Heart left ventricle (tissue), 16 donors: ENCODE measurements around the gene ATAD1. TPM values are rescaled to one million over a fixed set of nuclear protein-coding genes. Genes with fewer than 3 reads are reported as not detected.

Experiments
- ATAC-seq, 4 donors: fragments of 200-7000 bp; cut with Tn5 transposase; one replicate each; pipeline ENCODE4 v1.9.1; 2020 to 2022; ENCODE audit warnings: moderate library complexity in 4 of 4, mild to moderate bottlenecking in 3 of 4, moderate number of reproducible peaks in 1 of 4
- DNase-seq, 5 donors: peaks; one replicate each; pipeline ENCODE4 v3.0.0-alpha.2; 2020
- H3K27ac ChIP-seq, 12 donors: fragments of 200-600 bp; sonication (generic) in 4 of 12; one replicate each; pipeline versions ENCODE4 v1.5.0 to v1.8.0; 2016 to 2022; ENCODE audit warnings: mild to moderate bottlenecking in 2 of 12
- H3K27me3 ChIP-seq, 9 donors: fragments of 200-600 bp; sonication (generic) in 2 of 9; one replicate each; pipeline versions ENCODE4 v1.5.1 to v1.8.0; 2016 to 2022; ENCODE audit warnings: mild to moderate bottlenecking in 3 of 9
- H3K36me3 ChIP-seq, 9 donors: fragments of 200-600 bp; sonication (generic) in 2 of 9; one replicate each; pipeline versions ENCODE4 v1.5.0 to v1.8.0; 2018 to 2022; ENCODE audit warnings: mild to moderate bottlenecking in 2 of 9
- H3K4me1 ChIP-seq, 12 donors: fragments of 200-600 bp; sonication (generic) in 4 of 12; one replicate each; pipeline versions ENCODE4 v1.5.0 to v1.8.0; 2016 to 2022; ENCODE audit warnings: mild to moderate bottlenecking in 3 of 12
- H3K4me3 ChIP-seq, 12 donors: fragments of 200-600 bp; sonication (generic) in 4 of 12; one replicate each; pipeline versions ENCODE4 v1.5.0 to v1.8.0; 2017 to 2022; ENCODE audit warnings: mild to moderate bottlenecking in 9 of 12, moderate library complexity in 4 of 12
- H3K9me3 ChIP-seq, 12 donors: fragments of 200-600 bp; sonication (generic) in 4 of 12; one replicate each; pipeline versions ENCODE4 v1.5.0 to v1.8.0; 2016 to 2022; ENCODE audit warnings: mild to moderate bottlenecking in 1 of 12
- POLR2A ChIP-seq, 2 donors: fragments of 450-650 bp; IDR thresholded peaks; one replicate each; pipeline ENCODE4 v1.6.1; 2017; ENCODE audit warnings: antibody characterized with exemption in 2 of 2, mild to moderate bottlenecking in 2 of 2, moderate library complexity in 2 of 2
- WGBS, 4 donors: extraction: QIAGEN DNeasy Blood & Tissue Kit in 2 of 4; methylation state at CpG; one replicate each; pipeline versions ENCODE4 v1.1.5 to v1.1.7; 2013 to 2018; 5-methylcytosine and 5-hydroxymethylcytosine counted together
- intact Hi-C, 10 donors: fragments of 100-400 bp; cut with DNase I; formaldehyde crosslinking; loops; one replicate each; pipeline versions ENCODE4 v1.11.1 to v1.14.2; 2022
- long read RNA-seq, 3 donors: library from polyadenylated mRNA; unstranded; transcript quantifications; one replicate each; pipeline ENCODE4 v2.0.0, GENCODE V29; 2020 to 2021
- polyA plus RNA-seq, 2 donors: library from polyadenylated mRNA; stranded (reverse); fragments of 200-250 nt; gene quantifications; one replicate each; pipeline ENCODE4 v1.2.3, GENCODE V29; 2013
- total RNA-seq, 9 donors: library from RNA; depleted of rRNA in 2 of 9; stranded (reverse); fragments of >200 nt in 2 of 9; fragmentation: NEBNext Ultra II Directional in 3 of 9; extraction: Animal tissue kit (Norgen Biotek cat#: 25700) in 3 of 9; gene quantifications; one replicate each; pipeline versions ENCODE4 v1.1.0 to v1.2.4, GENCODE V29; 2016 to 2023
- TF ChIP-seq, protein P1 (sequence below), 12 donors: fragments of 200-600 bp; sonication (generic) in 4 of 12; IDR thresholded peaks; one replicate each; pipeline versions ENCODE4 v1.5.0 to v1.8.0; 2018 to 2022; ENCODE audit warnings: antibody characterized with exemption in 12 of 12, mild to moderate bottlenecking in 5 of 12
- donor health status: ischemic (EF 13 %, LVEDD 7.1; RV severe dilation, severe dysfunction).
- donor health status: healthy with polysubstance abuse.
- donor health status: DM: no; HTN: yes; CAD: no.
- donor health status: DM: no; HTN: no; CAD: no.
- donor health status: ischemic (EF 25% LVEDD 6.9; RV normal size, moderate dysfunction).
- donor health status: ischemic (EF 25% LVEDD 5.7; RV mildly dilated, moderate dysfunction).
- donor health status: healthy.
- donor health status: DM: yes; HTN: yes; CAD: no.
- donor health status: ischemic (EF 35%, LVEDD 5.7; RV mildly dilated, moderate dysfunction).
- donor health status: nonischemic (EF 11% LVEDD 7.7; RV severe dilation, severe dysfunction).
- donor health status: DM: yes; HTN: yes; CAD: no.
- donor health status: PGD.
- donor health status: ischemic (EF 29% LVEDD 5.4; RV normal size, mild dysfunction).
- donor health status: nonischemic (EF 23%, LVEDD 6.1; RV moderate dilation, normal function).

ATAD1 gene, protein sequence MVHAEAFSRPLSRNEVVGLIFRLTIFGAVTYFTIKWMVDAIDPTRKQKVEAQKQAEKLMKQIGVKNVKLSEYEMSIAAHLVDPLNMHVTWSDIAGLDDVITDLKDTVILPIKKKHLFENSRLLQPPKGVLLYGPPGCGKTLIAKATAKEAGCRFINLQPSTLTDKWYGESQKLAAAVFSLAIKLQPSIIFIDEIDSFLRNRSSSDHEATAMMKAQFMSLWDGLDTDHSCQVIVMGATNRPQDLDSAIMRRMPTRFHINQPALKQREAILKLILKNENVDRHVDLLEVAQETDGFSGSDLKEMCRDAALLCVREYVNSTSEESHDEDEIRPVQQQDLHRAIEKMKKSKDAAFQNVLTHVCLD
- total RNA-seq, result 100 to 1,000 TPM in 4 of 9 donors, 10 to 100 TPM in 5; 64.8 to 115 (median 87.5) TPM
- polyA plus RNA-seq, result 10 to 100 TPM; 17.5 to 49.0 TPM
- long read RNA-seq, donor 1, full-length matches to known transcripts, result 39 of 193 reads
- long read RNA-seq, donor 1, partial matches to known transcripts, result 3 of 193 reads
- long read RNA-seq, donor 1, other reads (novel, unspliced or antisense), result 151 of 193 reads
- long read RNA-seq, donor 2, full-length matches to known transcripts, result 124 of 666 reads
- long read RNA-seq, donor 2, partial matches to known transcripts, result 15 of 666 reads
- long read RNA-seq, donor 2, other reads (novel, unspliced or antisense), result 527 of 666 reads
- long read RNA-seq, donor 3, full-length matches to known transcripts, result 29 of 134 reads
- long read RNA-seq, donor 3, partial matches to known transcripts, result 6 of 134 reads
- long read RNA-seq, donor 3, other reads (novel, unspliced or antisense), result 99 of 134 reads

DNA sequence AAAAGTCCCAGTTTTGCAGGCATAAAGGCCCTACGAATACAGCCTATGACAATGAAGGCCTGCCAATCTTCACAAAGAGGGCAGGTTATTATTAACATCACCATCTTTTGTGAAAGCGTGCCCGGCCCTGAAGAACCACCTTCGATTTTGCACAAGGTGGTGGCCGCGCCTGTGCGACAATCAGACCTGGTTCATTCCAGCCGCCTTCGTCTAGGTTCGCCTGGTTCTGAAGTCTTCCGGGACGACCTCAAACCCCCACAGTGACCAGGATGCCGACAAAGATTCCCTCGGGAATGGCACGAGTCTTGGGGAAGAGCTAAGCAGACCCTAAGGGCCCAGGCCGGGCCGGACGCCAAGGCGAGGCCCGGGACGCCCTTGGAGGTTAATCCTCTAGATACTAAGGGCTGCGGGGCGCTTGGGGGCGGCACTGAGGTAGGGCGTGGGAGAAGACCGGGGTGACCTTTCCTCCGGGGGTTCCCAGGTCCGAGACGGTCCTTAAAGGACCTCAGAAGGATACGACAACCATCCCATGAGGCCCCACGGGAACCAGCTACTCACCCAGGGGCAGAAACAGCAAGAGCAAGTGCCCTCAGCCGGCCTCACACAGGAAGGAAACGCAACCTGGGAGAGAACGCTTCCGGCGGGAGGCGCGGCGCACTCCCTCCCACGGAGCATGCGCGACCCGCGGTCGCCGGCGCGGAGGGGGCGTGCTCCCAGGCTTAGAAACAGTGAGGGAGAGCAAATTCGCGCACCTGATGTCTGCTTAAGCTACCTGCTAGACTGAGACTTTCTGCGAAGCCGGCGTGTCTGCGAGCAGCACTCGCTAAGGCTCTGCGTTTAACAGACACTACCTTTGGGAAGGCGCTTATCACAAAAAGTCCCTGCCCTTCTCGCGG, at the start of gene ATAD1:
ATAD1 (minus strand) TSS at position 618 of the 896 bp plus-strand sequence. CDS start 3,627 bp downstream, outside the sequence.
- peak within 1 kb of the TSS; percentile 81 to 97 (median 90) for H3K27ac ChIP-seq
- WGBS, 4 donors, result 0% methylated on average over 44 to 60 of the region's 60 CpGs
- H3K9me3 ChIP-seq, result no peaks in the 10 kb centered on the region
- DNase-seq (peak; percentile 85 to 91 (median 89)), ATAC-seq (peak; percentile 95 to 98 (median 98))
- H3K4me1 ChIP-seq, result peaks cover 0 to 42% (median 26%) of the 10 kb centered on the region in 12 donors
- TF ChIP-seq, protein P1, sequence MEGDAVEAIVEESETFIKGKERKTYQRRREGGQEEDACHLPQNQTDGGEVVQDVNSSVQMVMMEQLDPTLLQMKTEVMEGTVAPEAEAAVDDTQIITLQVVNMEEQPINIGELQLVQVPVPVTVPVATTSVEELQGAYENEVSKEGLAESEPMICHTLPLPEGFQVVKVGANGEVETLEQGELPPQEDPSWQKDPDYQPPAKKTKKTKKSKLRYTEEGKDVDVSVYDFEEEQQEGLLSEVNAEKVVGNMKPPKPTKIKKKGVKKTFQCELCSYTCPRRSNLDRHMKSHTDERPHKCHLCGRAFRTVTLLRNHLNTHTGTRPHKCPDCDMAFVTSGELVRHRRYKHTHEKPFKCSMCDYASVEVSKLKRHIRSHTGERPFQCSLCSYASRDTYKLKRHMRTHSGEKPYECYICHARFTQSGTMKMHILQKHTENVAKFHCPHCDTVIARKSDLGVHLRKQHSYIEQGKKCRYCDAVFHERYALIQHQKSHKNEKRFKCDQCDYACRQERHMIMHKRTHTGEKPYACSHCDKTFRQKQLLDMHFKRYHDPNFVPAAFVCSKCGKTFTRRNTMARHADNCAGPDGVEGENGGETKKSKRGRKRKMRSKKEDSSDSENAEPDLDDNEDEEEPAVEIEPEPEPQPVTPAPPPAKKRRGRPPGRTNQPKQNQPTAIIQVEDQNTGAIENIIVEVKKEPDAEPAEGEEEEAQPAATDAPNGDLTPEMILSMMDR (IDR thresholded peaks at IDR 0.05), result peak in 9 of 12 donors; percentile 11 to 44 (median 32)
- TF ChIP-seq POLR2A (IDR thresholded peaks at IDR 0.05), result peak in 1 of 2 donors; percentile 54
- no peaks in the 10 kb centered on the region for H3K27me3 ChIP-seq
- peaks cover 0 to 17% (median 5%) of the 10 kb centered on the region in 9 donors for H3K36me3 ChIP-seq
- intact Hi-C loops, result loop anchor here in 1 of 10 donors (2.0 kb wide), 1 partner anchor 43 kb away; no protein-coding TSS in a partner anchor
- peak within 1 kb of the TSS; percentile 58 to 89 (median 79) for H3K4me3 ChIP-seq

DNA sequence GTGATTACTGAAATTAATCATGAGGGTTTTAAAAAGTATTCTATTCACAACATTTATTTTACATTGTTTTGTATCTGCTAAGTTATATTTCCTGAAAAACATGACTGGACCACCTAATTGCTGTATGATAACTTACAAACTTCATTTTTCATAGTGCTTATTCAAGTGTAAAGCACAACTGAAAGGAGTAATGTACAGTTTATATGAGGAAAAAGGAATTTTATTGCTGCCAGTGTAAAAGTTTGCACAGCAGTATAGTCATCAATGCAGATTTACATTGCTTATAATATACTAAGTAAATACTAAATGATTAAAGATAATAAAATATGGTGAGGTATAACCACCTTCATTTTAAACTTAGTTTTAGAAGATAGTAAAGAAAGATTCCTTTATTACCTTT, 49.4 kb upstream of the ATAD1 start:
- DNase-seq (no peak), ATAC-seq (no peak)
- Histone ChIP-seq H3K4me1 (peaks cover 0 to 55% (median 34%) of the 10 kb centered on the region in 12 donors), H3K27me3 (no peaks in the 10 kb centered on the region), H3K4me3 (peak overlapping the region in 11 of 12 donors; percentile 67 to 95 (median 85)), H3K27ac (peak overlapping the region in 11 of 12 donors; percentile 3 to 99 (median 97)), H3K9me3 (no peaks in the 10 kb centered on the region), H3K36me3 (peaks cover 0 to 3% (median 0%) of the 10 kb centered on the region in 9 donors)
- intact Hi-C loops, result loop anchor here in 3 of 10 donors (10.0 kb wide), 5 partner anchors 57 to 387 kb away; no protein-coding TSS in a partner anchor
- TF ChIP-seq POLR2A (IDR thresholded peaks at IDR 0.05), result no peak

DNA sequence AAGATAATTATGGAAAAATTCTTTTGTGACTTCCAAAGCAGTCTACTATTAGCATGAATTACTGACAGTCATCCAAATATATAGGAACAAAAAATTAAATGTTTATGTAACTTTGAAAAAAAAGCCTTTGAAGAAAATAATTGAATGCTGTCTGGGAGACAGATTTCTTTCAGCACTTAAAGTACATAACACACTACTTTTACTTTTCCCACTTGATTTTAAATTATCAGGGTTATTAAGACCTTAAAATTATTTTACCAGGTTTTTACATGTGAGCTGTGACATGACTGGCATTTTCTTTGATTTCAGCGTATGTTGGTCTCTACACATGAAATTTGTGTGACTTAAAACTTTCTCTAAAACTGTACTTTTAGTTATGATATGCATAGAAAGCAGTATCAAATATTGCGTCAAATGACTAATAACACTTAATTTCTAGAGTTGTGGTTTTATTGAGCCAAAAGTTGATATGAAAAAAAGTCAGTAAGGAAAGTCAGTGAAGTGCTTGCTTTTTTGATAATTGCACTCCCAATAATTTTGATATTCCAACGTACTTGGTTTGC, 48.5 kb upstream of the ATAD1 start:
- WGBS, 4 donors, result 2 to 8% (median 3%) methylated on average over 3 of the region's 3 CpGs
- Histone ChIP-seq H3K9me3 (no peaks in the 10 kb centered on the region), H3K36me3 (no peaks in the 10 kb centered on the region), H3K4me3 (peak overlapping the region; percentile 63 to 95 (median 80)), H3K27ac (peak overlapping the region in 11 of 12 donors; percentile 7 to 99 (median 97)), H3K27me3 (no peaks in the 10 kb centered on the region), H3K4me1 (peaks cover 0 to 51% (median 31%) of the 10 kb centered on the region in 12 donors)
- no peak for DNase-seq
- TF ChIP-seq, protein P1 (IDR thresholded peaks at IDR 0.05), result no peak
- TF ChIP-seq POLR2A (IDR thresholded peaks at IDR 0.05), result no peak
- ATAC-seq, result no peak
- intact Hi-C loops, result loop anchor here in 3 of 10 donors (10.0 kb wide), 5 partner anchors 58 to 388 kb away; no protein-coding TSS in a partner anchor
